Astrocyte (in vitro differentiated cells and primary cell): ENCODE data around the gene CDKAL1.

ENCODE experiments used
- CTCF ChIP-seq: IDR thresholded peaks from 2 replicates; pipeline ENCODE4 v1.5.1; 2011; ENCODE audit warnings: low read depth, mild to moderate bottlenecking, inconsistent platforms, low read length, moderate library complexity; ENCODE audit not compliant: insufficient read depth
- EZH2 ChIP-seq: IDR thresholded peaks from 2 replicates; pipeline ENCODE4 v1.6.1; 2012; ENCODE audit warnings: mild to moderate bottlenecking, low read length, inconsistent platforms; ENCODE audit not compliant: insufficient read depth

- TF ChIP-seq EZH2 (no peak), CTCF (no peak)
These were observed 40.1 kb downstream of the CDKAL1 start for GRCh38 chr6:20574355-20574754.
